T-cell (primary cell): Measurements from ENCODE around the gene TRAF3IP1. TPM values are rescaled to one million over a fixed set of nuclear protein-coding genes. Genes with fewer than 3 reads are reported as not detected.

Source experiments
- ATAC-seq, 4 experiments: fragments of 200-7000 bp in 3 of 4; fragments of 150-1000 bp in 1 of 4; cut with Tn5 transposase; replicated peaks in 1 of 4; 1 replicate in 3 of 4; 2 replicates in 1 of 4; pipeline ENCODE4 v1.10.0; 2021; ENCODE audit warnings: moderate library complexity in 3 of 4, mild to moderate bottlenecking in 2 of 4, moderate number of reproducible peaks in 1 of 4
- CTCF ChIA-PET, 2 donors: fragments of 300-600 bp; sonication (Branson Sonifier 250); formaldehyde crosslinking; loops; one replicate each; lab custom pipeline; 2022; ENCODE audit warnings: antibody characterized with exemption in 2 of 2; lab: Charles Lee
- POLR2A ChIA-PET, 2 donors: fragments of 300-600 bp; sonication (Branson Sonifier 250); formaldehyde crosslinking; loops; one replicate each; lab custom pipeline; 2022; ENCODE audit warnings: antibody characterized with exemption in 2 of 2; lab: Charles Lee
- DNase-seq, 35 experiments: peaks; one replicate each; pipeline versions ENCODE4 v3.0.0 to v3.0.0-alpha.2; 2013 to 2023
- H3K27ac ChIP-seq: one replicate; pipeline ENCODE4 v1.5.1; 2013; ENCODE audit warnings: low read length
- H3K27me3 ChIP-seq, 2 experiments: replicated peaks in 1 of 2; 1 replicate in 1 of 2; 2 replicates in 1 of 2; pipeline versions ENCODE4 v1.6.1 to v1.7.0; 2013; ENCODE audit warnings: low read length in 1 of 2, mixed read lengths in 1 of 2; ENCODE audit not compliant: control insufficient read depth in 2 of 2, insufficient read depth in 2 of 2; ENCODE audit errors: extremely low read depth in 1 of 2
- H3K36me3 ChIP-seq, 2 donors: 1 replicate in 1 of 2; 2 replicates in 1 of 2; pipeline versions ENCODE4 v1.6.1 to v1.7.0; 2013; ENCODE audit warnings: low read length in 1 of 2; ENCODE audit not compliant: control insufficient read depth in 2 of 2, insufficient read depth in 1 of 2; ENCODE audit errors: extremely low read depth in 1 of 2
- H3K4me1 ChIP-seq, 2 experiments: 1 replicate in 1 of 2; 2 replicates in 1 of 2; pipeline versions ENCODE4 v1.6.1 to v1.7.0; 2013; ENCODE audit warnings: low read length in 2 of 2, mixed read lengths in 1 of 2; ENCODE audit not compliant: insufficient read depth in 2 of 2, control insufficient read depth in 1 of 2; ENCODE audit errors: extremely low read depth in 1 of 2
- H3K4me3 ChIP-seq, 2 donors: 1 replicate in 1 of 2; 2 replicates in 1 of 2; pipeline versions ENCODE4 v1.5.1 to v1.7.0; 2013; ENCODE audit warnings: mild to moderate bottlenecking in 2 of 2, low read length in 1 of 2, moderate library complexity in 1 of 2; ENCODE audit not compliant: control insufficient read depth in 1 of 2; ENCODE audit errors: extremely low read depth in 1 of 2
- H3K9me3 ChIP-seq: 2 replicates; pipeline ENCODE4 v1.7.0; 2013
- H3K27ac Mint-ChIP-seq, 2 donors: one replicate each; pipeline ENCODE4 v1.8.0; 2020 to 2021; ENCODE audit warnings: mild to moderate bottlenecking in 2 of 2, mixed read lengths in 2 of 2
- H3K27me3 Mint-ChIP-seq, 2 donors: one replicate each; pipeline ENCODE4 v1.8.0; 2021 to 2022; ENCODE audit warnings: mixed read lengths in 2 of 2
- H3K36me3 Mint-ChIP-seq: one replicate; pipeline ENCODE4 v1.8.0; 2021; ENCODE audit warnings: mixed read lengths
- H3K4me1 Mint-ChIP-seq, 3 donors: one replicate each; pipeline ENCODE4 v1.8.0; 2020 to 2022; ENCODE audit warnings: mixed read lengths in 3 of 3, mild to moderate bottlenecking in 1 of 3
- H3K4me3 Mint-ChIP-seq, 3 donors: one replicate each; pipeline ENCODE4 v1.8.0; 2020 to 2022; ENCODE audit warnings: mild to moderate bottlenecking in 3 of 3, mixed read lengths in 3 of 3, moderate library complexity in 3 of 3
- H3K9me3 Mint-ChIP-seq, 3 donors: one replicate each; pipeline ENCODE4 v1.8.0; 2020 to 2022; ENCODE audit warnings: mixed read lengths in 3 of 3
- WGBS: methylation state at CpG from one replicate; pipeline ENCODE4 v1.1.5; 2013; ENCODE audit warnings: missing lambda C conversion rate; ENCODE audit not compliant: insufficient coverage; 5-methylcytosine and 5-hydroxymethylcytosine counted together
- total RNA-seq, 35 experiments: library from RNA in 6 of 35; stranded (reverse) in 6 of 35; fragments of 120-200 nt in 1 of 35; gene quantifications; one replicate each; pipeline versions ENCODE4 v1.2.1 to v1.2.4 and lab custom pipeline; 2013 to 2026

TRAF3IP1 gene
- total RNA-seq, 5 donors from 2014 or later (not counting 1 experiment from before 2014, with no cell fraction given): 6.3 to 12.1 (median 11.8) TPM

DNA sequence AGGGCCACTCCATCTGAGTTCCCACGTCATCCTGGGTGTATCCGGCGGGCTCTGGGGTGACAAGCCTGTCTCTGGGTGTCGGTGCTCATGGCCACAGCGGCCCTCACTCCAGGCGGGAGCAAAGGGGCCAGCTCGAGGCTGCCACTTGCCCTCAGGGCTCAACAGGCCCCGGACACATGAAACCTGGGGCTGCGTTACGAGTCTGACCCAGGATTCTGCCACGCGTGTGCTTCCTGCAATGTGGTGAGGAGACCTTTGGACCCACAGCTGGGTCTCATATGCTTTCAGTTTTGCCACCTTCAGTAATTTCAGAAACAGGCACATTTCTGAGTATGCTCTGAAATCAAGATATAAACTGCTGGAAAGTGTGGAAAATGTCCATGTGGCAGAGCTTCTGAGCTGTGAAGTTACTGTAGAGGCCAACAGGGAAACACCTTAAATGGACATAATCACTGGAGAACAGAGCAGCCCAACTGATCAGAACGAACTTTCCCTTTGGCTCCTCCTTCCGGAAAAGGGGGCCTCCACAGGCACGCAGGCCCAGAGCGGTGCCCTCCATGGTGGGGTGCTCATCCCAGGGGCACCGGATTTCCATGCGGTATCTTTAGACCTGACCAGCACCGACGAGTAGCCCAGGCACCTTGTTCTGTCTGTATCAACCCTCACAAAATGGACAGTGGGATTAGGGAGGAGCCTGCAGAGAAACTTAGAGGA lies 46.0 kb upstream of the TRAF3IP1 start:
- Histone ChIP-seq H3K27ac (no peak overlapping the region), H3K27me3 (no peaks in the 10 kb centered on the region), H3K4me3 (no peak overlapping the region), H3K4me1 (peaks cover 0 to 3% of the 10 kb centered on the region in 2 experiments), H3K36me3 (peaks cover 6 to 65% of the 10 kb centered on the region in 2 donors), H3K9me3 (no peaks in the 10 kb centered on the region)
- Mint-ChIP-seq H3K9me3 (no peaks in the 10 kb centered on the region), H3K27me3 (no peaks in the 10 kb centered on the region), H3K4me1 (no peaks in the 10 kb centered on the region), H3K36me3 (peaks cover 46% of the 10 kb centered on the region), H3K4me3 (no peak overlapping the region), H3K27ac (no peak overlapping the region)
- DNase-seq: no peak
- no peak for ATAC-seq
- POLR2A ChIA-PET: no interaction called here
- CTCF ChIA-PET: no interaction called here
- WGBS: 94% methylated on average over 15 of the region's 20 CpGs

DNA sequence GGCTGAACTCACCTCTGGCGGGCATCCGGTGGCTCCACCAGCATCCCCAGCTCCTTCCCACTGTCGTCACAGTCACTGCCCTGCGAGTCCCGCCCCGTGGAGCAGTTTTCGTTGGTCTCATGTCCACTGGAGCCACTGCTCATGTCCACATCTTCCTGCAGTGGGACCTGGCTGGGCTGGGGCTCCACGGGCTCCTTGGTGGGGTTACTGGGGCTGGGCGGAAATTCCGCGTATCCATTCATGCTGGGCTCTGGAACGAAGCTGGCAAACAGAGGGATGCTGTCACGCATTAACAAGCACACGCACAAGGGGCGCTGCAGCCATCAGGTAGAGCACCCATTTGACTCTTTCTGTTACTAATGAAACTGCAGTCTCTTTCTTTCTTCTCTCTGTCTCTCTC lies 42.6 kb upstream of the TRAF3IP1 start:
- Histone ChIP-seq H3K27me3 (no peaks in the 10 kb centered on the region), H3K27ac (no peak overlapping the region), H3K4me1 (peaks cover 0 to 4% of the 10 kb centered on the region in 2 experiments), H3K9me3 (no peaks in the 10 kb centered on the region), H3K4me3 (no peak overlapping the region), H3K36me3 (peaks cover 6 to 42% of the 10 kb centered on the region in 2 donors)
- Mint-ChIP-seq H3K36me3 (peaks cover 30% of the 10 kb centered on the region), H3K4me1 (peaks cover 14 to 16% (median 14%) of the 10 kb centered on the region in 3 donors), H3K4me3 (no peak overlapping the region), H3K9me3 (no peaks in the 10 kb centered on the region), H3K27me3 (no peaks in the 10 kb centered on the region), H3K27ac (no peak overlapping the region)
- ChIA-PET CTCF (interaction anchor here (0.5 to 1.3 kb wide), 2 partner anchors 11 to 1115 kb away, joined by 3 read pairs; partner anchors contain the start of gene PER2 (in 1 of the 2)), POLR2A (no interaction called here)
- no peak for ATAC-seq
- WGBS: 98% methylated on average over 9 of the region's 15 CpGs
- no peak for DNase-seq

DNA sequence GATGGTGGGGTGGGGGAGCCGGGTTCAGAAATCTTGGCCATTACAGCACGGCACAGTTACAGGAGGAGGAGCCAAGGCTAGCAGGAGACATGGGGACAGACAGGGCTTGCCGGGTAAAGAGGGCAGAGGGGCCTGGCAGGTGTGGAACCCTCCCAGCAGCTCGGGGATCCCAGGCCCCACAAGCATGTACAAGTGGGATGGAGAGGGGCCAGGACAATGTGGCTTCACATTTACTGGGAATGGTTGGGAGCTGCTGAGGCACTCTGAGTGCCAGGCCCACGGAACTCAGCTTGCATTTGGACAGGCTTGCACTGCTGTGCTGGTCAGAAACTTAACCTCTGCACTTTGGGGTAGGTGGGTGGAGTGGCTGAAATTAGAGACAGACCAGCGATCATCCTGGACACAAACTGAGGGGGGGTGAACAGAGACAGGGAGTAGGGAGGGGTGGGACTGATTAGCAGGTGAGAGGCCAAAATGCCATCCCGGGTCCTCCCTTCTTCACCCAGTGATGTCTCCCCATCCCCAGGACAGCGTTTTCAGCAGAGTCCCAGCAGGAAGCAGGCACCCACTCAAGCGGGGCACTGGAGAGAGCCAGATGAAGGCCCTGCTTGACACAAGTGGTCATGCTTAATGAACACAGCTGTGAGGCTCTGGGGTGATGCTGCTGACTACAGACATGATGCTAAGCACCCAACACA lies 41.5 kb upstream of the TRAF3IP1 start:
- Histone ChIP-seq H3K27me3 (no peaks in the 10 kb centered on the region), H3K9me3 (no peaks in the 10 kb centered on the region), H3K36me3 (peaks cover 6 to 35% of the 10 kb centered on the region in 2 donors), H3K27ac (no peak overlapping the region), H3K4me1 (peaks cover 0 to 9% of the 10 kb centered on the region in 2 experiments), H3K4me3 (no peak overlapping the region)
- H3K4me1 Mint-ChIP-seq: peaks cover 23 to 24% (median 24%) of the 10 kb centered on the region in 3 donors
- H3K4me3 Mint-ChIP-seq: no peak overlapping the region
- CTCF ChIA-PET: interaction anchor here in 1 of 2 donors (1.3 kb wide), 1 partner anchor 10 kb away, joined by 3 read pairs; the partner anchor contains the start of gene PER2
- 90% methylated on average over 7 of the region's 9 CpGs for WGBS
- H3K27ac Mint-ChIP-seq: no peak overlapping the region
- no peak for DNase-seq
- no peak for ATAC-seq
- H3K9me3 Mint-ChIP-seq: no peaks in the 10 kb centered on the region
- POLR2A ChIA-PET: no interaction called here
- peaks cover 28% of the 10 kb centered on the region for H3K36me3 Mint-ChIP-seq
- H3K27me3 Mint-ChIP-seq: no peaks in the 10 kb centered on the region

DNA sequence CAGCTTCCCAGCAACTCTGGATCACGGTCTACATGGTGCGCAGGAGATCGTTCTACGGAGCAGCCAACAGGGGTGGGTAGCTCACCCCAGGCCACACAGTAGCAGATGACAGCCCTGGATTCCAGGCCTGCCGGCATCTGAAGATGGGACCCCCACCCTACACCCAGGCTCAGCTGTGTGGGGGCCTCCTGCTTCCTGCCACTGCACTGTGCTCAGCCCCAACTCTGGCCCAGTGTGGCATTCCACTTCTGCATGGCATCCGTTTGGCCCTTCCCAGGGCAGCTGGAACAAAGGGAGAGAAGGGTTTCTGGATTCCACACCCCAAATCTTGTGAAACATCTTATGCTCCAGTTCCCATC lies 41.0 kb upstream of the TRAF3IP1 start:
- ChIA-PET POLR2A (no interaction called here), CTCF (interaction anchor here in 1 of 2 donors (1.3 kb wide), 1 partner anchor 10 kb away, joined by 3 read pairs; the partner anchor contains the start of gene PER2)
- H3K36me3 Mint-ChIP-seq: peaks cover 25% of the 10 kb centered on the region
- no peaks in the 10 kb centered on the region for H3K27me3 Mint-ChIP-seq
- 93% methylated on average over 5 of the region's 6 CpGs for WGBS
- Histone ChIP-seq H3K9me3 (no peaks in the 10 kb centered on the region), H3K27me3 (no peaks in the 10 kb centered on the region), H3K4me3 (no peak overlapping the region), H3K4me1 (peaks cover 0 to 9% of the 10 kb centered on the region in 2 experiments), H3K27ac (no peak overlapping the region), H3K36me3 (peaks cover 3 to 29% of the 10 kb centered on the region in 2 donors)
- H3K4me3 Mint-ChIP-seq: no peak overlapping the region
- DNase-seq (no peak), ATAC-seq (no peak)
- H3K4me1 Mint-ChIP-seq: peaks cover 25 to 29% (median 25%) of the 10 kb centered on the region in 3 donors
- no peaks in the 10 kb centered on the region for H3K9me3 Mint-ChIP-seq
- no peak overlapping the region for H3K27ac Mint-ChIP-seq

DNA sequence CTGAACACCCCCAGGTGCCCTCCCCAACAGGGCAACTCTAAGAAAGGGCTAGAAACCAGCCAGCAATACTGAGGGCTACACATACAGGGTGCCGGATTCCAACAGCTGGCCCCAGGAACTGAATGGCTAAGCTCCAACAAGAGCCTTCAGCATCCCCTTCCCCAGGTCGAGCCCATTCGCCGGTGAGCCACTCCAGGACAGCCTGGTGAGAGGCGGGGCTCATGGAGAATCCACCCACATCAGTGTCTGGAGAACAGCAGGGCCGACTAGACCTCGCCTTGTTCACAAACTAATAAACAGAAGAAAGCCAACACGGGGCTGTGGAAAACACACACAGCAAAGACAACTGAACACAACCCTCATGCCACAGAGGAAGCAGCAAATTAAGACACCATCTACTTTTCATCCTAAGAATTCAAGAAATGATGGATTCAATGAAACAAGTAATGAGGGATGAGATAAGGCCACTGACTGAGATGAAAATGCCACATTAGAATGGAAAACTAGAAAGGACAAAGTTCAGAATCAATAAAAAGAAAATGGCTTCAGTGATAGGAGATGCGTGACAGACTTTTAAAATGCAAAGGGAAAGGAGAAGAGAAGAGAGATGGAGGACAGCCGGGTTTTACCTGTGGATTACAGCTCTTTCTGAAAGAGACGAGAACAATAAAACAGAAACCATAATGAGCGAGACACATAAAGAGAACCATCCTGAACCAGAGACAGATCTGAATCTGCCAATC lies 40.1 kb upstream of the TRAF3IP1 start:
- Histone ChIP-seq H3K27ac (no peak overlapping the region), H3K36me3 (peaks cover 0 to 23% of the 10 kb centered on the region in 2 donors), H3K4me3 (no peak overlapping the region), H3K9me3 (no peaks in the 10 kb centered on the region), H3K4me1 (peaks cover 0 to 9% of the 10 kb centered on the region in 2 experiments), H3K27me3 (no peaks in the 10 kb centered on the region)
- ChIA-PET POLR2A (no interaction called here), CTCF (no interaction called here)
- peaks cover 16% of the 10 kb centered on the region for H3K36me3 Mint-ChIP-seq
- no peaks in the 10 kb centered on the region for H3K27me3 Mint-ChIP-seq
- ATAC-seq (no peak), DNase-seq (no peak)
- H3K27ac Mint-ChIP-seq: no peak overlapping the region
- peaks cover 28 to 32% (median 28%) of the 10 kb centered on the region in 3 donors for H3K4me1 Mint-ChIP-seq
- no peaks in the 10 kb centered on the region for H3K9me3 Mint-ChIP-seq
- WGBS: 92% methylated on average over 7 of the region's 12 CpGs
- no peak overlapping the region for H3K4me3 Mint-ChIP-seq

DNA sequence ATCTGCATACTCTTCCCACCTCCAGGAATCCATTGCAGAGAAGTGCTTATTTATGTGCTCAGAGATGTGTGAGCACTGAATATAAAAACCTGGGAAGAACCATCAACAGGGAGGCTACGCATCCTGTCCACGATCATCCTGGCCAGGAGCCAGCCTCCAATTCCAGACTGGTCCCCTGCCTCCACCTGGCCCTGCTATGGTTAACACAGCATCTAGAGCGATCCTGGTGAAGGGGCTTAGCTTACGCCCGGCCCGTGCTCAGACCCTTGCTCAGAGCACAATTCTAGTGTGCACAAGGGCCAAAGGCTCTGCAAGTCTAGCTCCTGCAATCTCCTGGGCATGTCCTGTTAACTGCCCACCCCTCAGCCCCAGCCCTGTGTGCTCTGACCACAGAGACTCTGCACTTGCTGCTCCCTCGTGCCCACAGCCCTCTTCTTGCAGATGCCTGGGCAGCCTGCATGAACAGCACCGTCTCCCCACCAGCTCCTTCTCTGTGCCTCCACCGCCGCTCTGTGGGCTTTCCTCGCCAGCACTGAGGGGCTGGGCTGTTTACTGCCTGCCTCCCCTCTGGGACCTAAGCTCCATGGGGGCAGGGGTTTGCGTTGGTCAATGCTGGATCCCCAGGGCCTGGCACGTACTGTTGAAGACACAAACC lies 38.4 kb upstream of the TRAF3IP1 start:
- no peaks in the 10 kb centered on the region for H3K9me3 ChIP-seq
- H3K27ac Mint-ChIP-seq: no peak overlapping the region
- 90% methylated on average over 11 of the region's 13 CpGs for WGBS
- DNase-seq (no peak), ATAC-seq (no peak)
- no peaks in the 10 kb centered on the region for H3K9me3 Mint-ChIP-seq
- ChIA-PET POLR2A (no interaction called here), CTCF (no interaction called here)
- no peak overlapping the region for H3K4me3 Mint-ChIP-seq
- H3K36me3 Mint-ChIP-seq: peaks cover 7% of the 10 kb centered on the region
- H3K27ac ChIP-seq: no peak overlapping the region
- H3K36me3 ChIP-seq: peaks cover 0 to 8% of the 10 kb centered on the region in 2 donors
- H3K4me1 ChIP-seq: peaks cover 0 to 12% of the 10 kb centered on the region in 2 experiments
- H3K27me3 Mint-ChIP-seq: no peaks in the 10 kb centered on the region
- no peaks in the 10 kb centered on the region for H3K27me3 ChIP-seq
- H3K4me1 Mint-ChIP-seq: peaks cover 37 to 46% (median 44%) of the 10 kb centered on the region in 3 donors
- H3K4me3 ChIP-seq: no peak overlapping the region
